Mucosa of rectum (tissue), 2 donors: Measurements from ENCODE around the gene NT5C3B.
A peak's percentile ranks its signal among the peaks of the same experiment; 100 is the strongest.

Experiments used
- H3K27ac ChIP-seq, 2 donors: one replicate each; pipeline ENCODE4 v1.7.0; 2013; ENCODE audit warnings: inconsistent platforms in 2 of 2, low read depth in 2 of 2, low read length in 2 of 2
- H3K27me3 ChIP-seq, 2 donors: one replicate each; pipeline ENCODE4 v1.7.0; 2013; ENCODE audit warnings: low read length in 2 of 2; ENCODE audit not compliant: control insufficient read depth in 2 of 2, insufficient read depth in 2 of 2
- H3K36me3 ChIP-seq, 2 donors: one replicate each; pipeline ENCODE4 v1.7.0; 2013; ENCODE audit warnings: low read length in 2 of 2; ENCODE audit not compliant: control insufficient read depth in 2 of 2, insufficient read depth in 2 of 2
- H3K4me1 ChIP-seq, 2 donors: one replicate each; pipeline ENCODE4 v1.7.0; 2013; ENCODE audit warnings: low read length in 2 of 2, mild to moderate bottlenecking in 1 of 2; ENCODE audit not compliant: control insufficient read depth in 2 of 2, insufficient read depth in 2 of 2
- H3K4me3 ChIP-seq, 2 donors: one replicate each; pipeline ENCODE4 v1.7.0; 2013; ENCODE audit warnings: low read length in 2 of 2
- H3K9ac ChIP-seq, 2 donors: one replicate each; pipeline ENCODE4 v1.7.0; 2013; ENCODE audit warnings: low read length in 2 of 2, low read depth in 1 of 2, mild to moderate bottlenecking in 1 of 2
- H3K9me3 ChIP-seq, 2 donors: one replicate each; pipeline ENCODE4 v1.7.0; 2013; ENCODE audit warnings: low read length in 2 of 2; ENCODE audit not compliant: control insufficient read depth in 2 of 2
- donor health status: healthy.
- donor health status: Normal muscosa, but diverticular disease.

The NT5C3B gene

GRCh38 chr17:41811549-41812380, 24.3 kb downstream of the NT5C3B start, which contains the start of gene P3H4:
Gene P3H4, minus strand, starts transcription at chr17:41811949. Its CDS starts 34 bp downstream, at chr17:41811915.
- peak within 1 kb of the TSS; percentile 72 to 85 for H3K4me3 ChIP-seq
- peak within 1 kb of the TSS; percentile 67 to 71 for H3K27ac ChIP-seq
- peak within 1 kb of the TSS; percentile 79 to 83 for H3K9ac ChIP-seq
- H3K4me1 ChIP-seq, result peaks cover 24 to 34% of the 10 kb centered on the region in 2 donors
- H3K9me3 ChIP-seq, result no peaks in the 10 kb centered on the region
- H3K36me3 ChIP-seq, result no peaks in the 10 kb centered on the region
- no peaks in the 10 kb centered on the region for H3K27me3 ChIP-seq

- peak overlapping the region; percentile 72 to 85 for H3K4me3 ChIP-seq
- peak overlapping the region; percentile 79 to 83 for H3K9ac ChIP-seq
- H3K27me3 ChIP-seq, result no peaks in the 10 kb centered on the region
- no peaks in the 10 kb centered on the region for H3K9me3 ChIP-seq
- no peaks in the 10 kb centered on the region for H3K36me3 ChIP-seq
- peaks cover 29 to 41% of the 10 kb centered on the region in 2 donors for H3K4me1 ChIP-seq
- H3K27ac ChIP-seq, result peak overlapping the region; percentile 67 to 71
These were observed 25.1 kb downstream of the NT5C3B start for GRCh38 chr17:41810659-41811548.

- Histone ChIP-seq H3K4me3 (no peak overlapping the region), H3K27me3 (no peaks in the 10 kb centered on the region), H3K9ac (peak overlapping the region in 1 of 2 donors; percentile 17), H3K27ac (peak overlapping the region; percentile 65 to 70), H3K9me3 (no peaks in the 10 kb centered on the region), H3K36me3 (no peaks in the 10 kb centered on the region), H3K4me1 (peaks cover 20 to 37% of the 10 kb centered on the region in 2 donors)
These were observed 29.2 kb downstream of the NT5C3B start for GRCh38 chr17:41806685-41807445.

- H3K4me3 ChIP-seq, result no peak overlapping the region
- H3K27me3 ChIP-seq, result no peaks in the 10 kb centered on the region
- no peak overlapping the region for H3K9ac ChIP-seq
- H3K36me3 ChIP-seq, result no peaks in the 10 kb centered on the region
- H3K9me3 ChIP-seq, result no peaks in the 10 kb centered on the region
- no peak overlapping the region for H3K27ac ChIP-seq
- peaks cover 19 to 38% of the 10 kb centered on the region in 2 donors for H3K4me1 ChIP-seq
These were observed 32.7 kb downstream of the NT5C3B start for GRCh38 chr17:41803049-41804020.

- Histone ChIP-seq H3K4me3 (peak overlapping the region; percentile 30 to 52), H3K36me3 (no peaks in the 10 kb centered on the region), H3K27ac (peak overlapping the region; percentile 91 to 92), H3K4me1 (peaks cover 12 to 26% of the 10 kb centered on the region in 2 donors), H3K9ac (peak overlapping the region; percentile 41 to 68), H3K9me3 (no peaks in the 10 kb centered on the region), H3K27me3 (no peaks in the 10 kb centered on the region)
These were observed 34.4 kb downstream of the NT5C3B start for GRCh38 chr17:41801374-41802271.

- Histone ChIP-seq H3K36me3 (no peaks in the 10 kb centered on the region), H3K9ac (peak overlapping the region; percentile 41 to 68), H3K4me1 (peaks cover 8 to 21% of the 10 kb centered on the region in 2 donors), H3K27ac (peak overlapping the region; percentile 91 to 92), H3K4me3 (peak overlapping the region; percentile 30 to 52), H3K27me3 (no peaks in the 10 kb centered on the region), H3K9me3 (no peaks in the 10 kb centered on the region)
These were observed 35.2 kb downstream of the NT5C3B start for GRCh38 chr17:41800601-41801373.

- Histone ChIP-seq H3K9ac (no peak overlapping the region), H3K4me1 (peaks cover 8 to 25% of the 10 kb centered on the region in 2 donors), H3K36me3 (no peaks in the 10 kb centered on the region), H3K27ac (no peak overlapping the region), H3K27me3 (no peaks in the 10 kb centered on the region), H3K4me3 (no peak overlapping the region), H3K9me3 (no peaks in the 10 kb centered on the region)
These were observed 36.7 kb downstream of the NT5C3B start for GRCh38 chr17:41799366-41799765.

GRCh38 chr17:41797377-41797776, 38.7 kb downstream of the NT5C3B start:
- H3K9me3 ChIP-seq, result no peaks in the 10 kb centered on the region
- H3K4me3 ChIP-seq, result no peak overlapping the region
- no peak overlapping the region for H3K9ac ChIP-seq
- H3K27me3 ChIP-seq, result no peaks in the 10 kb centered on the region
- peak overlapping the region; percentile 38 to 54 for H3K27ac ChIP-seq
- H3K36me3 ChIP-seq, result no peaks in the 10 kb centered on the region
- peaks cover 23 to 45% of the 10 kb centered on the region in 2 donors for H3K4me1 ChIP-seq
